Heart left ventricle (tissue), 16 donors: ENCODE measurements around the gene RASGEF1C. TPM values are rescaled to one million over a fixed set of nuclear protein-coding genes. Genes with fewer than 3 reads are reported as not detected.
"Not testable (repeated sequence)": the region's sequence is repeated elsewhere in the genome, so short reads cannot be mapped to it uniquely, and the experiment has no call there.

Experiments
- ATAC-seq, 4 donors: fragments of 200-7000 bp; cut with Tn5 transposase; one replicate each; pipeline ENCODE4 v1.9.1; 2020 to 2022; ENCODE audit warnings: moderate library complexity in 4 of 4, mild to moderate bottlenecking in 3 of 4, moderate number of reproducible peaks in 1 of 4
- DNase-seq, 5 donors: peaks; one replicate each; pipeline ENCODE4 v3.0.0-alpha.2; 2020
- H3K27ac ChIP-seq, 12 donors: fragments of 200-600 bp; sonication (generic) in 4 of 12; one replicate each; pipeline versions ENCODE4 v1.5.0 to v1.8.0; 2016 to 2022; ENCODE audit warnings: mild to moderate bottlenecking in 2 of 12
- H3K27me3 ChIP-seq, 9 donors: fragments of 200-600 bp; sonication (generic) in 2 of 9; one replicate each; pipeline versions ENCODE4 v1.5.1 to v1.8.0; 2016 to 2022; ENCODE audit warnings: mild to moderate bottlenecking in 3 of 9
- H3K36me3 ChIP-seq, 9 donors: fragments of 200-600 bp; sonication (generic) in 2 of 9; one replicate each; pipeline versions ENCODE4 v1.5.0 to v1.8.0; 2018 to 2022; ENCODE audit warnings: mild to moderate bottlenecking in 2 of 9
- H3K4me1 ChIP-seq, 12 donors: fragments of 200-600 bp; sonication (generic) in 4 of 12; one replicate each; pipeline versions ENCODE4 v1.5.0 to v1.8.0; 2016 to 2022; ENCODE audit warnings: mild to moderate bottlenecking in 3 of 12
- H3K4me3 ChIP-seq, 12 donors: fragments of 200-600 bp; sonication (generic) in 4 of 12; one replicate each; pipeline versions ENCODE4 v1.5.0 to v1.8.0; 2017 to 2022; ENCODE audit warnings: mild to moderate bottlenecking in 9 of 12, moderate library complexity in 4 of 12
- H3K9me3 ChIP-seq, 12 donors: fragments of 200-600 bp; sonication (generic) in 4 of 12; one replicate each; pipeline versions ENCODE4 v1.5.0 to v1.8.0; 2016 to 2022; ENCODE audit warnings: mild to moderate bottlenecking in 1 of 12
- CTCF ChIP-seq, 12 donors: fragments of 200-600 bp; sonication (generic) in 4 of 12; IDR thresholded peaks; one replicate each; pipeline versions ENCODE4 v1.5.0 to v1.8.0; 2018 to 2022; ENCODE audit warnings: antibody characterized with exemption in 12 of 12, mild to moderate bottlenecking in 5 of 12
- POLR2A ChIP-seq, 2 donors: fragments of 450-650 bp; IDR thresholded peaks; one replicate each; pipeline ENCODE4 v1.6.1; 2017; ENCODE audit warnings: antibody characterized with exemption in 2 of 2, mild to moderate bottlenecking in 2 of 2, moderate library complexity in 2 of 2
- WGBS, 4 donors: extraction: QIAGEN DNeasy Blood & Tissue Kit in 2 of 4; methylation state at CpG; one replicate each; pipeline versions ENCODE4 v1.1.5 to v1.1.7; 2013 to 2018; 5-methylcytosine and 5-hydroxymethylcytosine counted together
- intact Hi-C, 10 donors: fragments of 100-400 bp; cut with DNase I; formaldehyde crosslinking; loops; one replicate each; pipeline versions ENCODE4 v1.11.1 to v1.14.2; 2022
- polyA plus RNA-seq, 2 donors: library from polyadenylated mRNA; stranded (reverse); fragments of 200-250 nt; gene quantifications; one replicate each; pipeline ENCODE4 v1.2.3, GENCODE V29; 2013
- total RNA-seq, 9 donors: library from RNA; depleted of rRNA in 2 of 9; stranded (reverse); fragments of >200 nt in 2 of 9; fragmentation: NEBNext Ultra II Directional in 3 of 9; extraction: Animal tissue kit (Norgen Biotek cat#: 25700) in 3 of 9; gene quantifications; one replicate each; pipeline versions ENCODE4 v1.1.0 to v1.2.4, GENCODE V29; 2016 to 2023
- donor health status: ischemic (EF 13 %, LVEDD 7.1; RV severe dilation, severe dysfunction).
- donor health status: healthy with polysubstance abuse.
- donor health status: DM: no; HTN: yes; CAD: no.
- donor health status: DM: no; HTN: no; CAD: no.
- donor health status: ischemic (EF 25% LVEDD 6.9; RV normal size, moderate dysfunction).
- donor health status: ischemic (EF 25% LVEDD 5.7; RV mildly dilated, moderate dysfunction).
- donor health status: healthy.
- donor health status: DM: yes; HTN: yes; CAD: no.
- donor health status: ischemic (EF 35%, LVEDD 5.7; RV mildly dilated, moderate dysfunction).
- donor health status: nonischemic (EF 11% LVEDD 7.7; RV severe dilation, severe dysfunction).
- donor health status: DM: yes; HTN: yes; CAD: no.
- donor health status: PGD.
- donor health status: ischemic (EF 29% LVEDD 5.4; RV normal size, mild dysfunction).
- donor health status: nonischemic (EF 23%, LVEDD 6.1; RV moderate dilation, normal function).

The RASGEF1C gene
- total and polyA plus RNA-seq, 11 donors: 0.14 to 0.75 (median 0.19) TPM; not detected in 4

- intact Hi-C loops: loop anchor here in 9 of 10 donors (5.0 to 10.0 kb wide), 9 partner anchors 76 to 544 kb away; partner anchors contain the start of gene RASGEF1C (in 6 of the 9)
- DNase-seq (no peak), ATAC-seq (peak in 1 of 4 donors; percentile 16)
- Histone ChIP-seq H3K9me3 (no peaks in the 10 kb centered on the region), H3K4me1 (peaks cover 0 to 6% (median 0%) of the 10 kb centered on the region in 12 donors), H3K27ac (no peak overlapping the region), H3K36me3 (no peaks in the 10 kb centered on the region), H3K4me3 (no peak overlapping the region), H3K27me3 (peaks cover 0 to 34% (median 13%) of the 10 kb centered on the region in 9 donors)
- 63 to 80% (median 71%) methylated on average over 13 of the region's 13 CpGs for WGBS, 4 donors
- no peak for TF ChIP-seq POLR2A (IDR thresholded peaks at IDR 0.05)
- TF ChIP-seq CTCF (IDR thresholded peaks at IDR 0.05): no peak
These were observed 80.2 kb downstream of the RASGEF1C start for GRCh38 chr5:180128671-180129261.

DNA sequence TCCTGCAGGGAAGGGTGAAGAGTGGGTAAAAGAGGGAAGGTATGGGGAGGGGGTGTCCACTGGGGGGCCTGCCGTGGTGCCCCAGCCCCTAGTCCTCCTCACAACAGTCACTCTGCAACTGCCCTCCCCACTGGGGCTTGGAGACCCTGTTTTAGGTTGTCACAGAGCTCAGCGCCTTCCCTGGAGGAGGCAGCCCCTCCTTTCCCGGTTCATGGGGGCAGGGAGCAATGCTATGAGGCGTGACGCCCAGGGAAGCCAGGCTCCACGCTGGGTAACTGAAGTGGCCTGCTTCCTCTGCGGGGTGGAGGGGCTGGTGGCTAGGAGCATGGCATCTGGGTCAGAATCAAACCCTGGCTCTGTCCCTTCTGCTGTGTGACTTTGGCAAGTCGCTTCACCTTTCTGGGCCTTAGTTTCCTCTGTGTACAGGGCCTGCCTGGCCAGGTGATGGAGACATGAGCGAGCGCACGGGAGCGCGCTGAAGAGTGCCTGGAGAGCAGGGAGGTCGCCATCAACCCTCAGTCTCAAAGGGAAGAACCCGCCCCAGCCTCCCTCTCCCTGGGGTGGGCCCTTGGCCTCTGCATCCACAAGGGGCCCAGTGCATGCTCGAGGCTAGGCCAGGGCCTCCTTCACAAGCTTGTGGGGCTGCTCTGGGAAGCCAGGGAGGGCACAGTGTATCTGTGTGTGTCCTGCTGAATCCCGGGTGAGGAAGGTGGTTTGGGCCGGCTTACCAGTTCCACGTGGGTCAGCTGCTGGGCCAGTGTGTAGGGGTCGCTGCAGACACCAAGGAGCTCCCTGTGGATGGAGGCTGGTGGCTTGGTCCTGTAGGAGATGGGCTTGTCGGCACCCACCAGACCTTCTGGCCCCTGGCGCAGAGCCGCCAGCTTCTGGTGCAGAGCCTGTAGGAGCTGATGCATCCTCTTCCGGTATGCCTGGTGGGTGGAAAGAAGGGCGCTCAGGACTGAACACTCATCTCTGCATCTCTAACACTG, 81.0 kb downstream of the RASGEF1C start:
- TF ChIP-seq CTCF (IDR thresholded peaks at IDR 0.05): no peak
- no peak for TF ChIP-seq POLR2A (IDR thresholded peaks at IDR 0.05)
- Histone ChIP-seq H3K9me3 (no peaks in the 10 kb centered on the region), H3K27me3 (peaks cover 0 to 34% (median 13%) of the 10 kb centered on the region in 9 donors), H3K4me1 (peaks cover 0 to 6% (median 0%) of the 10 kb centered on the region in 12 donors), H3K36me3 (no peaks in the 10 kb centered on the region), H3K27ac (no peak overlapping the region), H3K4me3 (no peak overlapping the region)
- peak in 1 of 5 donors; percentile 52 for DNase-seq
- intact Hi-C loops: loop anchor here in 9 of 10 donors (2.0 to 10.0 kb wide), 10 partner anchors 77 to 544 kb away; partner anchors contain the start of gene RASGEF1C (in 8 of the 9)
- peak in 2 of 4 donors; percentile 9 to 19 for ATAC-seq
- 80 to 87% (median 83%) methylated on average over 20 to 25 of the region's 25 CpGs for WGBS, 4 donors

DNA sequence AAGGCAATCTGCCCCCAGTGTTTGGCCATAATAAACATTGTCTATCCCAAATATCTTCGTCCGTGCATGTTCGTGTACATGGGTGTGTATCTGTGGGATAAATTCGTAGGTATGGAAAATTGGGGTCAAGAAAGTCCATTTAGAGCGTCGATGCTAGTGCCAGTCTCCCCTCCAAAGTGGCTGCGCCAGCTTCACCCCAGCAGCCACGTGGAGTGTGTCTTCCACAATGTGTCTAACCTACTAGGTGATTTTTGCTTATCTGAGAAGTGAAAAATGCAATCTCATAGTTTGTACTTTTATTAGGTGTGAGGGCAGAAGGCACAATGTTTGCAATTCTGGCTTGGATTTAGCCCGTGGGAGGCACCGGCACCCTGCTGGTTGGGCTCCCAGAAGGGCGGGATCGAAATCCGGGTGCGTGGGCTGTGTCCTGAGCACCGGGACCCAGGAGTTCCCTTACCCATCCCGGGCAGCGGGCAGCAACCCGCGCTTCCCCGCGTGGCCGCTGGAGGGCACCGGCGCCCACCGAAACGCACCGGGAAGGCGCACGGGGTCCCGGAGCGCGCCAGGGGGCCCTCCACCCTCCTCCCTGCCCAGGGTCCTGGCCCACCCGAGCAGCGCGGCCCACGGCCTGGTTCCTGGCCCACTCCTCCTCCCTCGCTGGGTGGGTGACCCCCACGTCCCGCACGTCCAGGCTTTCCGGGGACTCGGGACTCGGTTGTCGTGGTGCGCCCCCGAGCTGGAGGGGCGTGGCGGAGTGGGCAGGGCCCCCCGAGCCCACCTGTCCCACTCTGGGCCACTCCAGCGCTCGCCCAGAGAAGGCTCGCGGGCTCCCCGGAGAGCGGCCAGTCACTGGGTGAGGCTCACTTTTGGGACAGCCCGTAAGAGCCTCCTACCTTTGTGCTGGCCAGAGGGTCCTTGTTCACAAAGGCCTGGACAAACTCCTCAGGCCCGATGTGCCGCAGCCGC, 82.0 kb downstream of the RASGEF1C start:
- WGBS, 4 donors: 37 to 70% (median 44%) methylated on average over 26 to 59 of the region's 59 CpGs
- H3K9me3 ChIP-seq: no peaks in the 10 kb centered on the region
- peak; percentile 59 to 87 (median 75) for TF ChIP-seq CTCF (IDR thresholded peaks at IDR 0.05)
- no peak for TF ChIP-seq POLR2A (IDR thresholded peaks at IDR 0.05)
- peaks cover 0 to 6% (median 0%) of the 10 kb centered on the region in 12 donors for H3K4me1 ChIP-seq
- peaks cover 0 to 34% (median 13%) of the 10 kb centered on the region in 9 donors for H3K27me3 ChIP-seq
- H3K36me3 ChIP-seq: no peaks in the 10 kb centered on the region
- H3K27ac ChIP-seq: no peak overlapping the region
- peak in 2 of 4 donors; percentile 55 to 69 for ATAC-seq
- DNase-seq: peak in 1 of 5 donors; percentile 64
- H3K4me3 ChIP-seq: no peak overlapping the region
- intact Hi-C loops: loop anchor here in 9 of 10 donors (2.0 to 10.0 kb wide), 10 partner anchors 78 to 545 kb away; partner anchors contain the start of gene RASGEF1C (in 8 of the 9)

GRCh38 chr5:180126156-180126555, 82.9 kb downstream of the RASGEF1C start:
- DNase-seq: not testable (repeated sequence)
- intact Hi-C loops: loop anchor here in 9 of 10 donors (2.0 to 10.0 kb wide), 10 partner anchors 79 to 546 kb away; partner anchors contain the start of gene RASGEF1C (in 8 of the 9)
- 70 to 77% (median 74%) methylated on average over 17 of the region's 17 CpGs for WGBS, 4 donors

GRCh38 chr5:180124662-180125061, 84.3 kb downstream of the RASGEF1C start:
- H3K4me3 ChIP-seq, H3K4me1 ChIP-seq, H3K27ac ChIP-seq, DNase-seq, H3K9me3 ChIP-seq, H3K36me3 ChIP-seq, ATAC-seq: not testable (repeated sequence)
- intact Hi-C loops: loop anchor here in 9 of 10 donors (5.0 to 10.0 kb wide), 9 partner anchors 80 to 548 kb away; partner anchors contain the start of gene RASGEF1C (in 6 of the 9)
- 82 to 94% (median 86%) methylated on average over 6 of the region's 6 CpGs for WGBS, 4 donors
- peaks cover 0 to 43% (median 13%) of the 10 kb centered on the region in 9 donors for H3K27me3 ChIP-seq

More at GRCh38 chr5:180126156-180126555, 82.9 kb downstream of the RASGEF1C start:
- not testable (repeated sequence) for ATAC-seq, H3K36me3 ChIP-seq, H3K27ac ChIP-seq, H3K9me3 ChIP-seq, H3K4me1 ChIP-seq, H3K4me3 ChIP-seq
- peaks cover 0 to 34% (median 13%) of the 10 kb centered on the region in 9 donors for H3K27me3 ChIP-seq
